ENCODE measurements around the gene NOSTRIN.
"Not testable (repeated sequence)": the region's sequence is repeated elsewhere in the genome, so short reads cannot be mapped to it uniquely, and the experiment has no call there.

The NOSTRIN gene

DNA sequence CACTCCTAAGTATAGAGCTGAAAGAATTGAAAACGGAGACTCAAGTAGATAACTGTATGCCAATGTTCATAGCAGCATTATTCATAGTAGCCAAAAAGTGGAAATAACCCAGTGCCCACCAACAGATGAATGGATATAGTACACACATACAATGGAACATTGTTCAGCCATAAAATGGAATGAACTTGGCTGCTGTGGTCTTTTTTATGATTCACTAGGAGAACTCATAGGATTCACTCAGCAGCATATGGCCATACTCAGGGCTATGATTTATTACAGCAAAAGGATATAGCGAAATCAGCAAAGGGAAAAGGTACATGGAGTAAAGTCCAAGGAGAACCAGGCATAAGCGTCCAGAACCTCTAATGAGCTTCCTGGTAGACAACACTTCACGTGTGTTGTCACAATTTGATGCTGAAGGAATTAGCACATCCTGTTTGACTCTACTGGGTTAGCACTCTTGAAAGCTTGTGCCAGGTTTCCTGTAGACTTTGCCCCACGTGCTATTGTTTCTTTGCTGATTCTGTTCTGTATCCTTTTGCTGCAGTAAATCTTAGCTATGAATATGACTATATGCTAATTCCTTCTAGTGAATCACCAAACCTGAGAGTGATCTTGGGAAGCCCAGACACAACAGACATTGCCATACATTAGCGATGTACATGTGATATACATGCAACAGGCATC lies 72.1 kb downstream of the NOSTRIN start:
- no peak overlapping the region for H3K27ac ChIP-seq (replicated peaks)
- no peak overlapping the region for H3K4me3 ChIP-seq (replicated peaks; ENCODE audit: insufficient read depth, low read length)
- H3K27me3 ChIP-seq (ENCODE audit: insufficient read depth, poor library complexity, severe bottlenecking): no peaks in the 10 kb centered on the region
- TF ChIP-seq POLR2AphosphoS5 (IDR thresholded peaks at IDR 0.05; ENCODE audit: low read depth) (no peak), REST (IDR thresholded peaks at IDR 0.05; ENCODE audit: insufficient replicate concordance, low read depth) (no peak), GABPA (IDR thresholded peaks at IDR 0.05; ENCODE audit: low read depth) (no peak), SPI1 (IDR thresholded peaks at IDR 0.05; ENCODE audit: borderline replicate concordance, low read depth) (no peak)
- TF ChIP-seq, protein P1, sequence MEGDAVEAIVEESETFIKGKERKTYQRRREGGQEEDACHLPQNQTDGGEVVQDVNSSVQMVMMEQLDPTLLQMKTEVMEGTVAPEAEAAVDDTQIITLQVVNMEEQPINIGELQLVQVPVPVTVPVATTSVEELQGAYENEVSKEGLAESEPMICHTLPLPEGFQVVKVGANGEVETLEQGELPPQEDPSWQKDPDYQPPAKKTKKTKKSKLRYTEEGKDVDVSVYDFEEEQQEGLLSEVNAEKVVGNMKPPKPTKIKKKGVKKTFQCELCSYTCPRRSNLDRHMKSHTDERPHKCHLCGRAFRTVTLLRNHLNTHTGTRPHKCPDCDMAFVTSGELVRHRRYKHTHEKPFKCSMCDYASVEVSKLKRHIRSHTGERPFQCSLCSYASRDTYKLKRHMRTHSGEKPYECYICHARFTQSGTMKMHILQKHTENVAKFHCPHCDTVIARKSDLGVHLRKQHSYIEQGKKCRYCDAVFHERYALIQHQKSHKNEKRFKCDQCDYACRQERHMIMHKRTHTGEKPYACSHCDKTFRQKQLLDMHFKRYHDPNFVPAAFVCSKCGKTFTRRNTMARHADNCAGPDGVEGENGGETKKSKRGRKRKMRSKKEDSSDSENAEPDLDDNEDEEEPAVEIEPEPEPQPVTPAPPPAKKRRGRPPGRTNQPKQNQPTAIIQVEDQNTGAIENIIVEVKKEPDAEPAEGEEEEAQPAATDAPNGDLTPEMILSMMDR (IDR thresholded peaks at IDR 0.05; ENCODE audit: insufficient read depth, low read length): no peak
- DNase-seq (ENCODE audit: low read depth in 1 of 2, low spot score in 1 of 2): no peak

DNA sequence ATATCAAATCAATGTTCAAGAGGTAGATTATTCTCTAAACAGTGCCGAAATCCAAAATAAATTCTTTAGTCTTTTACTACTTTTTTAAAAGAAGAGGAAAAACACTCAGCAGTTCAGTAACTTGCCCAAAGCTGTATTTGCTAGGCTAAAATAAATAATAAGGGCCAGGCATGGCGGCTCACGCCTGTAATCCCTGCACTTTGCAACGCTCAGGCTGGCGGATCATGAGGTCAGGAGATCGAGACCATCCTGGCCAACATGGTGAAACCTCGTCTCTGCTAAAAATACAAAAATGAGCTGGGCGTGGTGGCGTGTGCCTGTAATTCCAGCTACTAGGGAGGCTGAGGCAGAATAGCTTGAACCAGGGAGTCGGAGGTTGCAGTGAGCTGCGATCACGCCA lies 79.7 kb downstream of the NOSTRIN start:
- not testable (repeated sequence) for H3K27ac ChIP-seq (replicated peaks); H3K27me3 ChIP-seq (ENCODE audit: insufficient read depth, poor library complexity, severe bottlenecking); DNase-seq (ENCODE audit: low read depth in 1 of 2, low spot score in 1 of 2); H3K4me3 ChIP-seq (replicated peaks; ENCODE audit: insufficient read depth, low read length)

DNA sequence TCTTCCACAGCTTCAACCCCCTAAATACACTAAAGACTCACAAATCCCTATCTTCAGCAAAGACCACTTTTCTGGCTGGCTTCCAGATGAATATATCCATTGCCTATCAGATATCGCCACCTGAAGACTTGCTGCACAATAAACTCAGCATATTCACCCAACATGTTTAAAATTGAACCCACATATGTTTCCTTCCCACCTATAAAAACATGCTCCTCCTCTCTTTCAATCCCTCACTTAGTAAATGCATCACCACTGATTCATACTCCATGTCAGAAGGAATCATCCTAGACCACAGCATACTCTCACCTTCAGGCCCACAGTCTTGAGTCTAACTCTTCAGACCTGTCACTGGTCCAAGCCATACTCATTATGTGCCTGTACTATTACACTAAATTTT lies 82.5 kb downstream of the NOSTRIN start:
- Histone ChIP-seq H3K27me3 (ENCODE audit: insufficient read depth, poor library complexity, severe bottlenecking) (no peaks in the 10 kb centered on the region), H3K4me3 (replicated peaks; ENCODE audit: insufficient read depth, low read length) (no peak overlapping the region), H3K27ac (replicated peaks) (no peak overlapping the region)
- DNase-seq (ENCODE audit: low read depth in 1 of 2, low spot score in 1 of 2): no peak
- TF ChIP-seq SPI1 (IDR thresholded peaks at IDR 0.05; ENCODE audit: borderline replicate concordance, low read depth): no peak
- TF ChIP-seq POLR2AphosphoS5 (IDR thresholded peaks at IDR 0.05; ENCODE audit: low read depth): no peak
- TF ChIP-seq REST (IDR thresholded peaks at IDR 0.05; ENCODE audit: insufficient replicate concordance, low read depth): no peak
- no peak for TF ChIP-seq GABPA (IDR thresholded peaks at IDR 0.05; ENCODE audit: low read depth)
- TF ChIP-seq, protein P1 (IDR thresholded peaks at IDR 0.05; ENCODE audit: insufficient read depth, low read length): no peak

- H3K27me3 ChIP-seq (ENCODE audit: insufficient read depth, poor library complexity, severe bottlenecking): no peaks in the 10 kb centered on the region
- TF ChIP-seq POLR2AphosphoS5 (IDR thresholded peaks at IDR 0.05; ENCODE audit: low read depth) (no peak), REST (IDR thresholded peaks at IDR 0.05; ENCODE audit: insufficient replicate concordance, low read depth) (no peak), SPI1 (IDR thresholded peaks at IDR 0.05; ENCODE audit: borderline replicate concordance, low read depth) (no peak), GABPA (IDR thresholded peaks at IDR 0.05; ENCODE audit: low read depth) (no peak)
- TF ChIP-seq, protein P1 (IDR thresholded peaks at IDR 0.05; ENCODE audit: insufficient read depth, low read length): no peak
- H3K4me3 ChIP-seq (replicated peaks; ENCODE audit: insufficient read depth, low read length): peak overlapping the region; percentile 89
- DNase-seq (ENCODE audit: low read depth in 1 of 2, low spot score in 1 of 2): no peak
- H3K27ac ChIP-seq (replicated peaks): peak overlapping the region; percentile 80
Observed at GRCh38 chr2:168889635-168890005, 87.2 kb downstream of the NOSTRIN start.

Measured in HL-60 (cell line).